Tibial nerve (tissue), 3 donors: ENCODE results near the gene CDK19.

Experiments used
- CTCF ChIP-seq, 5 experiments: fragments of 200-600 bp in 3 of 5; fragments of 450-650 bp in 2 of 5; sonication (generic) in 3 of 5; IDR thresholded peaks; one replicate each; pipeline ENCODE4 v1.5.1; 2016 to 2019; ENCODE audit warnings: antibody characterized with exemption in 5 of 5, mild to moderate bottlenecking in 3 of 5, moderate library complexity in 2 of 5
- POLR2A ChIP-seq, 2 donors: fragments of 450-650 bp; IDR thresholded peaks; one replicate each; pipeline ENCODE4 v1.6.1; 2017; ENCODE audit warnings: antibody characterized with exemption in 2 of 2, mild to moderate bottlenecking in 2 of 2, moderate library complexity in 2 of 2

GRCh38 chr6:110768057-110768456, 47.2 kb downstream of the CDK19 start:
- TF ChIP-seq CTCF (IDR thresholded peaks at IDR 0.05) (no peak), POLR2A (IDR thresholded peaks at IDR 0.05) (no peak)
